KOPT-K1 (cell line): ENCODE results near the gene MAP1S.
"Not testable (repeated sequence)": the region's sequence is repeated elsewhere in the genome, so short reads cannot be mapped to it uniquely, and the experiment has no call there.

Experiments
- H3K27ac ChIP-seq: fragments of 200-600 bp; sonication (generic); 2 replicates; pipeline ENCODE4 v1.5.1; 2016; ENCODE audit warnings: antibody characterized with exemption, mild to moderate bottlenecking, low read depth, low read length; ENCODE audit not compliant: poor library complexity, severe bottlenecking
- H3K36me3 ChIP-seq: fragments of 200-600 bp; sonication (generic); 2 replicates; pipeline ENCODE4 v1.5.1; 2017; ENCODE audit warnings: antibody characterized with exemption, mild to moderate bottlenecking, low read length, moderate library complexity; ENCODE audit not compliant: insufficient read depth
- H3K9me3 ChIP-seq: fragments of 200-600 bp; sonication (generic); 2 replicates; pipeline ENCODE4 v1.5.1; 2017; ENCODE audit warnings: antibody characterized with exemption, low read length, mild to moderate bottlenecking; ENCODE audit not compliant: insufficient read depth, poor library complexity, severe bottlenecking

MAP1S gene

GRCh38 chr19:17761148-17761547, 41.9 kb downstream of the MAP1S start:
- H3K9me3 ChIP-seq, result no peaks in the 10 kb centered on the region
- peaks cover 70% of the 10 kb centered on the region for H3K36me3 ChIP-seq
- H3K27ac ChIP-seq, result no peak overlapping the region

DNA sequence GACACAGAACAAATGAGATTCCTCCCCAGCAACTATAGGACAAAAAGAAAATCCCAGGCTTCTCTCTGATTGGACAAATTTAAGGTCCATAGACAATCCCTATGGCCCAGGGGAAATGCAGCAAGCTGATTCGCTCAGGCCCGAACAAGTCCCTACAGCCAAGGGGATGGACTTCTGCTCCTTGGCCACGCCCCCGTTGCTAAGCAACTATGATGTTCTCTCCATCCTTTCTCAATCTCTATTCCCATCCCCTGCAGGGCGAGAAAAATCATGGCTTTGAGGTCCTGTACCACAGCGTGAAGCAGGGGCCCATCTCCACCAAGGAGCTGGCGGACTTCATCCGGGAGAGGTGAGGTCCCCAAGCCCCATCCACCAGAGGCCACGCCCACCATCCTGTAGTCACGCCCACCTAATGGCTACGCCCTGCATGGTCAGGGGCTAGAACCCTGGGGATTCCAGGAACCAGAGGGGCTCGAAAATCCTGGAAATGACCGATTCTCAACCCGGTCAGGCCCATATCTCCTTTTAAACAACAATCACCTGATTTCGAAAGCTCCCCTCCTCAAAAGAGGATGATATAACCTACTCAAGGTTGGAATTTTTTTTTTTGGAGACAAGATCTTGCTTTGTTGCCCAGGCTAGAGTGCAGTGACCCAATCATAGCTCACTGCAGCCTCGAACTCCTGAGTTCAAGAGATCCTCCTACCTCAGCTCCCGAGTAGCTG, 43.4 kb downstream of the MAP1S start:
- Histone ChIP-seq H3K9me3 (no peaks in the 10 kb centered on the region), H3K36me3 (peaks cover 72% of the 10 kb centered on the region)

GRCh38 chr19:17764348-17764747, 45.1 kb downstream of the MAP1S start:
- Histone ChIP-seq H3K36me3 (peaks cover 74% of the 10 kb centered on the region), H3K9me3 (no peaks in the 10 kb centered on the region), H3K27ac (no peak overlapping the region)

More for the DNA sequence above, 43.4 kb downstream of the MAP1S start:
- no peak overlapping the region for H3K27ac ChIP-seq

DNA sequence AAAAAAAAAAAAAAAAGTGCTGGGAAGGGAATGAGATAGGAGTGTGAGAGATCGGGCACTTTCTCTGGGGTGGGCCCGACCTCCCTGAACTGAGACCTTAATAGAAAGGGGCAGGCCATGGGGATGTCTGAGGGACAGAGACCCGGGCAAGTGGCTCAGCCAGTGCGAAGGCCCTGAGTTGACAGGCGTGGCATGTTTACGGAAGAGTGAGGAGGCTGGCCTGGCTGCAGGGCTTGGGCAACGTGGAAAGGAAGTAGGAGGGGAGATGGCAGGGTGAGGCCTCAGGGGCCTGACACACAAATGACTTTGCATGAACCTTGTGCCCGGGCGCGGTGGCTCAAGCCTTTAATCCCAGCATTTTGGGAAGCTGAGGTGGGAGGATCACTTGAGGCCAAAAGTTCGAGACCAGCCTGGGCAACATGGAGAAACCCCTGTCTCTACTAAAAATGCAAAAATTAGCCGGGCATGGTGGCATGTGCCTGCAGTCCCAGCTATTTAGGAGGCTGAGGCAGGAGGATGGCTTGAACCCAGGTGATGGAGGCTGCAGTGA, 45.9 kb downstream of the MAP1S start:
- peaks cover 76% of the 10 kb centered on the region for H3K36me3 ChIP-seq
- no peak overlapping the region for H3K27ac ChIP-seq
- no peaks in the 10 kb centered on the region for H3K9me3 ChIP-seq

- Histone ChIP-seq H3K36me3 (peaks cover 81% of the 10 kb centered on the region), H3K9me3 (no peaks in the 10 kb centered on the region), H3K27ac (no peak overlapping the region)
Measured at GRCh38 chr19:17766543-17767131, 47.4 kb downstream of the MAP1S start.

DNA sequence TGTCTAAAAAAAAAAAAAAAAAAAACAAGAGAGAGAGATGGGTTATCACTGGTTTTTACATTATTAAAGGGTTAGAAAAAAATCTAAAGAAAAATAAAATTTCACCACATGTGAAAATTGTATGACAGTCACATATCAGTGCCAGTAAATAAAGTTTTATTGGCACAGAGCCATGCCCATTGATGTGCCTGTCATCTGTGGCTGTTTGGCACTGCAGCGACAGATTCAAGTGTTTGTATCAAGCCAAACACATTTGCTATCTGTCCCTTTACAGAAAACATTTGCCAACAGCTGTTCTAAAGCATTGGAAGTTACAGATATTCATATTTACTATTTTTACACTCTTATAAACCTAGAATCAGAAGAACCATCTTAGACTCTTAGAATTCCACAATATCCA, 48.3 kb downstream of the MAP1S start:
- Histone ChIP-seq H3K27ac (no peak overlapping the region), H3K9me3 (no peaks in the 10 kb centered on the region), H3K36me3 (peaks cover 86% of the 10 kb centered on the region)

- Histone ChIP-seq H3K27ac (no peak overlapping the region), H3K9me3 (no peaks in the 10 kb centered on the region), H3K36me3 (peaks cover 86% of the 10 kb centered on the region)
Measured at GRCh38 chr19:17770613-17771012, 51.3 kb downstream of the MAP1S start.

GRCh38 chr19:17772172-17772571, 52.9 kb downstream of the MAP1S start:
- Histone ChIP-seq H3K9me3 (no peaks in the 10 kb centered on the region), H3K36me3 (peaks cover 88% of the 10 kb centered on the region)

DNA sequence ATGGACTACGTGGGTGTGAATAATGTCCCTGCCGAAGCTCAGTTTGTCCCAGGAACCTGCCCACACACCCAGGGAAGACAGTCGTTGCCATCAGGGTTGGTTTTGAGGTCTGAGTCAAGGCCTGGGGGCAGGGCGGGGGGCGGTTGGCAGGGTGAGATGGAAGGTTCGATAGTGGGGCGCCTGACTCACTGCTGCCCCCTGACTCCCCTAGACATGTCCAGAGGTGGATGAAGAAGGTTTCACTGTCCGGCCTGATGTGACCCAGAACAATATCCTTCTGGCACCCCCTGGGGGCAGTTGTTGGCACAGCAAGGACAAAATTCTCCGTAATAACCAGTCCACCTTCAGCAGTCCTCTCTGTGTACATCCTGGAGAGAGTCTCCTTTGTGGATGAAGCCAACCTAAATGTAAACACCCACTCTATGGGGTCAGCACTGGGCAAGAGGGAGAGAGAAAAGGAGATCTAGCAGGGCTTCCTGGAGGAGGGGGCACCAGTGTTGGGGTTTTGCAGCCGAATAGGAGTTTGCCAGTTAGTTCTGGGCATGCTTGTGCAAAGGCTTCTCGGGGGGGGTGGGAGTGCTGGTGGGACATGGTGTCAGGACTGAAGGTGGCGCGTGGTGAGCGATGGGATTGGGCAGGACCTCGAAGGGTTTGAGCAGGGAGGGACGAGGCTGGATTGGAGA, 56.1 kb downstream of the MAP1S start:
- no peaks in the 10 kb centered on the region for H3K9me3 ChIP-seq
- peaks cover 68% of the 10 kb centered on the region for H3K36me3 ChIP-seq
- H3K27ac ChIP-seq, result no peak overlapping the region

More at GRCh38 chr19:17772172-17772571, 52.9 kb downstream of the MAP1S start:
- no peak overlapping the region for H3K27ac ChIP-seq

GRCh38 chr19:17775991-17776803, 56.9 kb downstream of the MAP1S start:
- Histone ChIP-seq H3K27ac (no peak overlapping the region), H3K36me3 (peaks cover 67% of the 10 kb centered on the region), H3K9me3 (no peaks in the 10 kb centered on the region)

GRCh38 chr19:17777840-17778239, 58.6 kb downstream of the MAP1S start:
- H3K36me3 ChIP-seq, result peaks cover 68% of the 10 kb centered on the region
- H3K27ac ChIP-seq, H3K9me3 ChIP-seq: not testable (repeated sequence)

- Histone ChIP-seq H3K36me3 (peaks cover 65% of the 10 kb centered on the region), H3K27ac (no peak overlapping the region), H3K9me3 (no peaks in the 10 kb centered on the region)
Measured at GRCh38 chr19:17778251-17778967, 59.1 kb downstream of the MAP1S start.

DNA sequence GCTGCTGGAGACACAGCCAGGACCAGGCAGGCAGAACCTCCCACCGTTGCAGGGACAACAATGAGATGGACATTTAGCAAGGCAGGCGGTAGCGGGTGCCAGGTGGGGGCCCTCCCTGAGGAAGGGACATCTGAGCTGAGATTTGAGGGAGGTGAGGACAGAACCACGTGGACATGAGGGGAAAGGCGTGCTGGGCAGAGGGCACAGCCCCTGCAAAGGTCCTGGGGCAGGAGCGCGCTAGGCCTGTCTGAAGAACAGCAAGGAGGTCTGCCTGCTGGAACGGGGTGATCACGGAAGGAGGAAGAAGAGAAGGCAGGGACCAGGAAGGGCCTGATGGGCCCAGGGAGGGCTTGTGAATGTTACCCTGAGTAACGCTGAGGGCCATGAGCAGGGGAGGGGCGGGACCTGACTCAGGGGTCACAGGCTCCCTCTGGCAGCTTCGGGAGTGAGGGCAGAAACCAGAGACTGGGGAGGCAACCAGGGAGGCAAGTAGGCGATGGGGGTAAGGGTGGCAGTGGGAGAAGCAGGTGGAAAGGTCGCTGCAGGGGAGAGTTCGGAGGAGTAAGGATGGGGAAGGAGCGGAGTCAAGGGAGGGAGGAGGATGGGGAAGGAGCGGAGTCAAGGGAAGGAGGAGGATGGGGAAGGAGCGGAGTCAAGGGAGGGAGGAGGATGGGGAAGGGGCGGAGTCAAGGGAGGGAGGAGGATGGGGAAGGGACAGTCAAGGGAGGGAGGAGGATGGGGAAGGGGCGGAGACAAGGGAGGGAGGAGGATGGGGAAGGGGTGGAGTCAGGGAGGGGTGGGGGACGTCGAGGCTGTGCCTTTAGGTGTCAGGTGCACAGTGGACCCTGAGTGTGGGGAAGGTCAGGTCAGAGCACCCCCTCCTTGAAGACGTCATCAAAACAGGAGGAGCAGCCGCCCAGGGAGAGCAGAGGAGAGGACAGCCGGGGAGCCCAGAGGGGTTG, 60.0 kb downstream of the MAP1S start:
- Histone ChIP-seq H3K9me3 (no peaks in the 10 kb centered on the region), H3K36me3 (peaks cover 63% of the 10 kb centered on the region), H3K27ac (no peak overlapping the region)
